Measurements from ENCODE around the gene MAP3K9. TPM values are rescaled to one million over a fixed set of nuclear protein-coding genes. Genes with fewer than 3 reads are reported as not detected.
"Not testable (repeated sequence)": the region's sequence is repeated elsewhere in the genome, so short reads cannot be mapped to it uniquely, and the experiment has no call there.

The MAP3K9 gene
- total RNA-seq, 4 donors from 2014 or later, result 0.29 to 2.8 (median 1.2) TPM

DNA sequence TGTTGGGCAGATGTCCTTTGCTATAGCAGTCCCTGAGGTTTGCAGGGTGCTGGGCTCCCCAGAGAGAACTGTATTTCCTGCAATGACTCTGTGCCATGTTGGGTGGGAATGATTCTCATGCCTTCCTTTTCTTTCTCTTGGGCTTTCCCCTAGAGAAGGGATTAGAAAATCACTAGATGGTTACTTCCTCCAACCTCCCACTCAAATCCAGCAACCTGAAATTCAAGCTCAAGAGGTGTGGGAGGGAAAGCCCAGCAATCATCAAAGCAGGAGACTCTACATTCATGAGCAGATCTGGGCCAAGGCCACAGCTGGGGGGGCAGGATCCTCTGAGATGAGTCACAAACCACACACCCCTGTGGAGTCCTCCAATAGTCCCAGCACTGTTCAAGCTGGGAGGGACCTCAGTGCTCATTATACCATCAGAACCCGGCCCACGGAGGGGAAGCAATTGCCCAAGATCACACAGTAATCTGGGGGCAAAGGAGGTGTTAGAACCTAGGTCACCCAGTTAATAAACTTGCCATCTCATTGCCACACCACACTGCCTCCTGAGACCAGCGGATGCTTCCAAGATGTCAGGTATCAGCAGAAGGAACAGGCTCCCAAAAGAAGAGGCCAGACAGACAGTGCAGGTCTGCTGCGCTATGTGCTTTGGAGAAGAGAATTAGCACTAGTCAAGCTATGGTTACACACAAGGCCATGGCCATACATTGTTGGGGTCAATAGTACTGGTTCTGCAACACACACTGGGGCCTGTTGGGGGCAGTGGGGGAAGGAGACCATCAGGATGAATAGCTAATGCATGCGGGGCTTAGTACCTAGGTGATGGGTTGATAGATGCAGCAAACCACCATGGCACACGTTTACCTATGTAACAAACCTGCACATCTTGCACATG is 101.9 kb downstream of the MAP3K9 start:
- no peak overlapping the region for H3K27ac ChIP-seq

DNA sequence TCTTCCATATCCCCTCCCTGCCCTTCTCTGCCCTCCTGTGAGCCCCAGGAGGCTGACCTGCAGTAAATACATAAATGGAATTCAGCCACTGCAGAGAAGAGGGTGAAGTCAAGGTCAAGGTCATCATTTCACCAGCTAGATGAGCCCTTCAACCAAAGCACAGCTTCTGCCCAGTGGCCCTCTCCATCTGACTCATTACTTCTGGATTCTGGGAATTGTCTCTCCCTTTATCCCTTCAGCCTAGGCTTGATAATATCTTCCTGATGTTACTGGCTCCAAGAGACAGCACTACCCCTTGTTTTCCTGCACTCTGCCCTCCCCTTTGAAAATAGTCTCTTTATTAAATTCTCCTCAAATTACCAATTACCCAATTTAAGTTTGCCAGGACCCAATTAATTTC is 103.1 kb downstream of the MAP3K9 start:
- Histone ChIP-seq H3K36me3 (no peaks in the 10 kb centered on the region), H3K9me3 (no peaks in the 10 kb centered on the region), H3K27ac (no peak overlapping the region), H3K4me3 (no peak overlapping the region), H3K27me3 (no peaks in the 10 kb centered on the region), H3K4me1 (no peaks in the 10 kb centered on the region)
- TF ChIP-seq, protein P1, sequence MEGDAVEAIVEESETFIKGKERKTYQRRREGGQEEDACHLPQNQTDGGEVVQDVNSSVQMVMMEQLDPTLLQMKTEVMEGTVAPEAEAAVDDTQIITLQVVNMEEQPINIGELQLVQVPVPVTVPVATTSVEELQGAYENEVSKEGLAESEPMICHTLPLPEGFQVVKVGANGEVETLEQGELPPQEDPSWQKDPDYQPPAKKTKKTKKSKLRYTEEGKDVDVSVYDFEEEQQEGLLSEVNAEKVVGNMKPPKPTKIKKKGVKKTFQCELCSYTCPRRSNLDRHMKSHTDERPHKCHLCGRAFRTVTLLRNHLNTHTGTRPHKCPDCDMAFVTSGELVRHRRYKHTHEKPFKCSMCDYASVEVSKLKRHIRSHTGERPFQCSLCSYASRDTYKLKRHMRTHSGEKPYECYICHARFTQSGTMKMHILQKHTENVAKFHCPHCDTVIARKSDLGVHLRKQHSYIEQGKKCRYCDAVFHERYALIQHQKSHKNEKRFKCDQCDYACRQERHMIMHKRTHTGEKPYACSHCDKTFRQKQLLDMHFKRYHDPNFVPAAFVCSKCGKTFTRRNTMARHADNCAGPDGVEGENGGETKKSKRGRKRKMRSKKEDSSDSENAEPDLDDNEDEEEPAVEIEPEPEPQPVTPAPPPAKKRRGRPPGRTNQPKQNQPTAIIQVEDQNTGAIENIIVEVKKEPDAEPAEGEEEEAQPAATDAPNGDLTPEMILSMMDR (IDR thresholded peaks at IDR 0.05), result no peak
- TF ChIP-seq POLR2A (IDR thresholded peaks at IDR 0.05), result no peak
- DNase-seq, result no peak
- intact Hi-C loops (cut with DNase I; ENCODE audit: low total_unique reads), result no loop called here

More for the DNA sequence above, 101.9 kb downstream of the MAP3K9 start:
- no peaks in the 10 kb centered on the region for H3K27me3 ChIP-seq
- no peaks in the 10 kb centered on the region for H3K9me3 ChIP-seq
- TF ChIP-seq, protein P1 (IDR thresholded peaks at IDR 0.05), result no peak
- TF ChIP-seq POLR2A (IDR thresholded peaks at IDR 0.05), result no peak
- no peaks in the 10 kb centered on the region for H3K36me3 ChIP-seq
- H3K4me1 ChIP-seq, result no peaks in the 10 kb centered on the region
- intact Hi-C loops (cut with DNase I; ENCODE audit: low total_unique reads), result no loop called here
- DNase-seq, result no peak
- H3K4me3 ChIP-seq, result no peak overlapping the region

DNA sequence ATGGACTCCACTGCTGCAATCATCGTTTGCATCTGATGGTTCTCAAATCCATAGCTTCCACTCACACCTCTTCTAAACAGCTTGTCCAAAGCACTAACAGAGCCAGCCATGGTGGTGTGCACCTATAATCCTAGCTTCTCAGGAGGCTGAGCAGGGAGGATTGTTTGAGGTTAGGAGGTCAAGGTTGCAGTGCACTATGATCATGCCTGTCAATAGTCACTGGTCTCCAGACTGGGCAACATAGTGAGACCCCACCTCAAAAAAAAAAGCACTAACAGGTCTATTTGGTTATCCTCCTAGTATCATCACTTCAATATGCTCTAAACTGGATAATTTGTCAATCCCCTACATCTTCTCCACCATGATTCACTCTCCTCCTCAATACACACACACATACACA is 104.4 kb downstream of the MAP3K9 start:
- no peaks in the 10 kb centered on the region for H3K36me3 ChIP-seq
- intact Hi-C loops (cut with DNase I; ENCODE audit: low total_unique reads), result no loop called here
- no peak overlapping the region for H3K4me3 ChIP-seq
- H3K27me3 ChIP-seq, result no peaks in the 10 kb centered on the region
- no peak overlapping the region for H3K27ac ChIP-seq
- H3K9me3 ChIP-seq, result no peaks in the 10 kb centered on the region
- no peak for TF ChIP-seq POLR2A (IDR thresholded peaks at IDR 0.05)
- TF ChIP-seq, protein P1 (IDR thresholded peaks at IDR 0.05), result no peak
- DNase-seq, result no peak
- H3K4me1 ChIP-seq, result no peaks in the 10 kb centered on the region

DNA sequence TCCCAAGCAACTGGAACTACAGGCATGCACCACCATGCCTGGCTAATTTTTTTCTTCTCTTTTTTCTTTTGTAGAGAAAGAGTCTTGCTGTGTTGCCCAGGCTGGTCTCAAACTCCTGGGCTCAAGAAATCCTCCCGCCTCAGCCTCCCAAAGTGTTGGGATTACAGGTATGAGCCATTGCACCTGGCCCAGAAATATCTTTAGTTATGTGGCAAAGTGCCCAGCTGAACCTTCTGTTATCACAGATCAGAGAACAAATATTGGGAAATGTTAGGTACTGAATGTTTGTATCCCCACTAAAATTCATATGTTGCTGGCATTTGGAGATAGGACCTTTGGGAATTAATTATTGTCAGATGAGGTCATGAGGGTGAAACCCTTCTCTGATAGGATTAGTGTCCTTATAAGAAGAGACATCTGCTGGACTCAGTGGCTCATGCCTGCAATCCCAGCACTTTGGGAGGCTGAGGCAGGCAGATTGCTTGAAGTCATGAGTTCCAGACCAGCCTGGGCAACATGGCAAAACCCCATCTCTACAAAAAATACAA is 105.6 kb downstream of the MAP3K9 start:
- H3K9me3 ChIP-seq; H3K27ac ChIP-seq; intact Hi-C loops (cut with DNase I; ENCODE audit: low total_unique reads); DNase-seq; H3K27me3 ChIP-seq; H3K4me3 ChIP-seq; H3K36me3 ChIP-seq; H3K4me1 ChIP-seq: not testable (repeated sequence)

DNA sequence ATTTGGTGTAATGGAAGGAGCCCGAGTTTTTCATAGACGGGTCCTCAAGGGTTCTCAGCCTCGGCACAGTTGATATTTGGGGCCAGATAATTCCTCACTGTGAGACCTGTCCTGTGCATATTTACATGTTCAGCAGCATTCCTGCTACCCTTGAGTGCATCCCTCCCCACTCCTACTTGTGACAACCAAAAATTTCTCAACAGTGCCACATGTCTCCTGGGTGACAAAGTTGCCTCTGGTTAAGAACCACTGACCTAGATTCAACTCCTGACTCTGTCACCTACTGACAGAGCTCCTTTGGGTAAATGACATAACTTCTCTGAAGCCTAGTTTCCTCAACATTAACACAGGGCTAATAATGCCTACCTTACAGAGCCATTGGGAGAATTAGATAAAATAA is 107.2 kb downstream of the MAP3K9 start:
- H3K4me3 ChIP-seq, result no peak overlapping the region
- no peaks in the 10 kb centered on the region for H3K27me3 ChIP-seq
- no peaks in the 10 kb centered on the region for H3K4me1 ChIP-seq
- no peaks in the 10 kb centered on the region for H3K36me3 ChIP-seq
- DNase-seq, result no peak
- H3K27ac ChIP-seq, result no peak overlapping the region
- TF ChIP-seq, protein P1 (IDR thresholded peaks at IDR 0.05), result no peak
- TF ChIP-seq POLR2A (IDR thresholded peaks at IDR 0.05), result no peak
- H3K9me3 ChIP-seq, result no peaks in the 10 kb centered on the region
- intact Hi-C loops (cut with DNase I; ENCODE audit: low total_unique reads), result no loop called here
